CD4-positive, alpha-beta T cell treated with Interleukin-4 for 4 hours (primary cell): ENCODE results near the gene OTUB2.

Experiments used
- DNase-seq: peaks from one replicate; pipeline ENCODE4 v3.0.0-alpha.2; 2020

OTUB2 gene

DNA sequence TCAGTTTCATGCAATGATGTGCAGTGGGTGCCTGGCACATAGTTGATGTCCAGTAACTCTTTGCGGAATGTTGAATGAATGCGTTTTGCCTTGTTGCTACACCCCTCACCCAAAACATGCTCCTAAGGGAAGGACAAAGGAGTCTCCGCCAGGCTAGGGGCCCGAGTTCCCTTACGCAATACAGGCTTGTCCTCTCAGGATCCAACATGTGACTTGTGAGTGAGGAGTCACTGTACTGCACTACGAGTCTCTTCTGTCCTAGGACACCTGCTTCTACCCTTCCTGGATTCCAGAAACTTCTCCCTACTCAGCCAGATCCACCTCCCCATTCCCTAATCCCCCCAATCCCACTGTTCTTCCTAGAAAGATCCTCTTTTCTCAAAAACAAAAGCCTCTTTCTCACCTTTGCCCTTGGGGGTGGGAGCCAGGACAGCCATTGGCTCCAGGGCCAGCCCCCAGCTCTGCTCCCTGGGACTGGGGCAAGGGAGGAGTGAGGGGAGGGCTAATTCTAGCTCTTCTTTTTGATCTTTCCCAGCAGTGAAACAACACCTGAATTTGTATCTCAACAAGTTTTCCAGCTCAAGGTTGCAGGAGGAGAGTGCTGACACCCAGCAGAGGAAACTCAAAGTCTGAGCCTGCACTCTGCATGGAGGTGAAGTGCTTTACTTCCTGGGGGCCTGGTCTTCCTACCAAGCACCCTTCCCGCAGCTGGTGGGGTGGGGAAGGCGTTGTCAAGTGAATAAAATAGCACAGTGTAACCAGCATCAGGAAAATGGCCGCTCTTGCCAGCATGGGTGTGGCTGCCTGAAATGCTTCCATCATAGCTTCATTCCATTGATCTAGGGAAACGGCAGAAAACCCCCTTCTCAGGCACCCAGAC lies 3.4 kb upstream of the OTUB2 start:
- no peak for DNase-seq

DNA sequence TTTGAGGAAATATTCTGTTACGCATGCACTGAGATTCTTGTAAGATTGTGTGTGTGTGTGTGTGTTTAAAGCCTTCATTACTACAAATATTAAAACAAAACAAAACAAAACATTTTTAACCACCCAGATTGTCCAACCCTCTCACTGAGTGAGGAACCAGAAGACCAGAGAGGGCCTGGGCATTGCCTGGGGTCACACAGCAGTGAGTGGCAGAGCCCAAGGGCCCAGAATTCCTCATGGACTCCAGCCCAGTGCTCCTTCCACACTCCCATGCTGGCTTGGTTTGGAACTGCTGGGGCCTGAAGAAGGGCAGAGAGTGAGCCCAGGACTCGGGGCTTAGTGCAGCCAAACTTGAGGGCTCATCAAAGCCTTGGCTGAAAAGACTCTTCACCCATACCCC lies 1.6 kb upstream of the OTUB2 start:
- DNase-seq: no peak

DNA sequence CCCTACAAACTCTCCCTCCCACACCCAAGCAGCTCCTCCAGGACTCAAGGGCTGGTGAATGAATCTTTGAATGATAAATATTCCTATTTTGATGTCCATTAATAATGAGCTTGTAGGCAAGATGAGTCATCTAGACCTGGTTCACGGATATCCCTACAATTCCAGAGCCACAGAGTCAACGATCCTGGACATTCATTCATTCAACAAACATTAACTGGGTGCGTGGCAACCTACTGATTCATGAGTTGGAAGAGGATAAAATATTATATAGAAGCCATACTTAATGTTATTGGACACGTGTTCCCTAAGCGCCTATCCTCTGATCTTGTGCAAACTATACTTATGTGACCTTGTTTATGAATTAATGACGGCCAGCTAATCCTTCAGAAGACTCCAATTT lies 420 bp upstream of the OTUB2 start:
- DNase-seq: no peak

DNA sequence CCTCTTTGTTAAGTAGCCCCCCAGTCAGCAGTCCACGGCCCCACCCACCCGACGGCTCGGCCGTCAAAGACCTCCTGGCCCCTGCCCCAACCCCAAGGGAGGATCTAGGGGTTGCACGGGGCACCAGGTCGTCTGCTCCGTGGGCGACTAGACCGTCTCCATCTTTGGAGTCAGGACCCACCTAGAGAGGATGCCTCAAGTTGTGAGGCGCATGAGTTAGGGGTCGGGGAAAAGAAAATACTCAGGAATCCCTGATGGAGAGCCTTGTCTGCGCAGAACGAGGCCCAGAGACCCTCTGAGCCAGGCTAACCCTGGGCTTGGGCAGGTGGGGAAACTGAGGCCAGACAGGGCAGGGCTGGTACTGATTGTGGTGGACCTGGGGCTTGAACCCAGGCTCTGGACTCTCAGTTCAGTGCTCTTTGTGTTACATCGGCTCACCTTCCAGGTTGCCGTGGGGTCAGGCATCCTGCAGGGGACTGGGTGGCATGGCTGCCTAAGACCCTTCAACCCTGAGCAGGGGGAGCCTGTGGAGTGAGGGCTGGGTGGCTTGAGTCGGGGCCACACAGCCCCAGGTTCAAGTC lies 839 bp downstream of the OTUB2 start:
- no peak for DNase-seq

DNA sequence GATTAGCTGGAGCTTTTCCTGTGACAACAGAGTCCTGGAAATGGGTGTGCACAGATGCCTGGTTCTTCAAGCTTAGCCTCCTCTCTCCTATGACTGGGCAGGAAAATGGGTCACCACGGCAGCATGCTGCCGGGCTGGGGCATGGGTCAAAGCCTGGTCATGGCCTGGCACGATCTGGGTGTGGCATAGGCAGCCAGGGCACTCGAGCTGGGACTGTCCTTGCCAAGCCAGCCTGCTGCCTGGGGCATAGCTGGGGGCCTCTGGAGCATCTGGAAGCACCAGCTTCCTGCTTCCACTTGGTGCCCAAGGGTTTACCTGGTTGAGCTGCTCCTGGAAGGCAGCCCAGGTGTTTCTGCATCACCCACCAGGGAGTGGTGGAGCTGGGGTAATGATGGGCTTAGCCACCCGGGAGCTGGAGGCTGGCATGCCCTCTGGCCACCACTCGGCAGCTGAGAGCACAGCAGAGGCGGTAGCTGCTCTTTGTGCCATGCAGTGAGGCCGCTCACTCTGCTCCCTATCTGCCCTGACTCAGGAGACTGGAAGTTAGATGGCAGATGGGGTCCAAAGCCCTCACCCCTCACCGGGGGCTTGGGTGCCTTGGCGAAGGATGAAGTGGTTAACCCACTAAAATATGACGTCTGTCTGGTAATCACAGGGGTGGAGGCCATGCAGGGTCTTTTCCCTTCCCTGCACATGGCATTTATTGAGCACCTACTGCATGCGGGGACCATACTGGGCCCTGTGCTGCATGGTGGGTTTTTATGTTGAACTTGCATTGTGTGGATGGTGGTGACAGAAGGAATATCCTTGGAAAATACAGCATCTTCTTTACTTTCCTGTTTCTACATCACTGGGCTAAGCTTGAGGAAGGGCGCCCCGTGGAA lies 1.7 kb downstream of the OTUB2 start:
- no peak for DNase-seq

DNA sequence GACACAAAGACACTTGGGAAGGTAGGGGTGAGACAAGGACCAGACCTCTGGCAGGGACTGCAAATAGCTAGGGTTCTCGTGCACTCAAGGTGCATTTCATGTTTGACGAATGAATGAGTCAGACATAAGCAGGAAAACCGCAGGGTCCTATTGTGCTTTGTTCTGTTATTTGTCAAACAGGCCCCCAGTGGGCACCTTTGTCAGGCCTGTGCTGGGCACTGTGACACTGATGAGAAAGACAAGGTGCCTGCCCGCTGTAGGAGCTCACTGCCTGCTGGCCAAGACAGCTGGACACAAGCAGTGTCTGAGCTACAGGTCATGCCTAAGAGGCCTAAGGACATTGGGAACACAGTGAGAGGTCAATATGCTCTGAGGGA lies 2.3 kb downstream of the OTUB2 start:
- peak; percentile 46 for DNase-seq

DNA sequence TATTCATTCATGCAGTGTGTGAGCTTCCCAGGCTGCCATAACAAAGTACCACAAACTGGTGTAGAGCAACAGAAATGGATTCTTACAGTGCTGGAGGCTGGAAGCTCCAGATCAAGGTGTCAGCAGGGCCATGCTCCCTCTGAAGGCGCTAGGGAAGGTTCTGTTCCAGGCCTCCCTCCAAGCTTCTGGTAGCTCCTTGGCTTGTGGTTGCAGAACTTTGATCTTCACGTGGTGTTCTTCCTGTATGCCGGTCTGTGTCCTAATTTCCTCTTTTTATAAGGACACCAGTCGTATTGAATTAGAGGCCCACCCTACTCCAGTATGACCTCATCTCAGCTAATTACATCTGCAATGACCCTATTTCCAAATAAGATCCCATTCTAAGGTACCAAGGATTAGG lies 3.1 kb downstream of the OTUB2 start:
- DNase-seq: no peak

DNA sequence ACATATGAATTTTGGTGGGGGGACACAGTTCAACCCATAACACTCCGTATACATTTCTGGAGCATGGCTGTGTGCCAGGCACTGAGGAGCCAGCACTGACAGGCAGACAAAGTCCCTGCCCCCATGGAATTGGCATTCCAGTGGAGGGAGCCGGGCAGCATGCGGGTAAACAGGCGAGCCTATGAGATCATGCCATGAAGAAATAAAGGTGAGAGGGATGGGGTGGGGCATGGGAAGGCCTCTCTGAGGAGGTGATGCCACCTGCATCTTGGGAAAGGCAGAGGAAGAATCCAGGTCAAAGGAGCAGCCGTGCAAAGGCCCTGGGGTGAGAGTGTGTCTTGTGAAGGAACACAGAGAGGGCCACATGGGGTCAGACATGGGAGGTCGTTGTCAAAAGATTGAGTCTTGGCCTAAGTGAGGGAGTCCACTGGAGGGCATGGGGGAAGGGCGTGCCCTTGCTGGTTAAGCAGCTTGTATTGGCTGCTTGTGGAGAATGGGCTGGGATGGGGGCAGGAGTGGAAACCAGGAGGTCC lies 3.6 kb downstream of the OTUB2 start:
- no peak for DNase-seq

DNA sequence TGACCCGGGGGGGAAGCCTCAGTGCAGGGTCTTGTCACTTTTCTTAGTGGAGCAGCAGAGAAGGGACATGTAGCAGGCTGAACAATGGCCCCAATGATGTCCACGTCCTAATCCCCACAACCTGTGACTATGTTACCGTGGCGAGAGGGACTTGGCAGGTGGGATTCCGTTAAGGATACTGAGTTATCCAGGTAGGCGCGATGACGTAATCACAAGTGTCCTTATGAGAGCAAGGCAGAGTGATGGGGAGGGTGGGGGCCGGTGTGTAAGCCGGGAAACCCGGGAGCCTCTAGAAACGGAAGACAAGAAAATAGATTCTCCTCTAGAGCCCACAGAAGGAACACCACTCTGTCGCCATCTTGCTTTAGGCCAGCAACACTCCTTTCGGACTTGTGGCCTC lies 4.4 kb downstream of the OTUB2 start:
- DNase-seq: no peak

DNA sequence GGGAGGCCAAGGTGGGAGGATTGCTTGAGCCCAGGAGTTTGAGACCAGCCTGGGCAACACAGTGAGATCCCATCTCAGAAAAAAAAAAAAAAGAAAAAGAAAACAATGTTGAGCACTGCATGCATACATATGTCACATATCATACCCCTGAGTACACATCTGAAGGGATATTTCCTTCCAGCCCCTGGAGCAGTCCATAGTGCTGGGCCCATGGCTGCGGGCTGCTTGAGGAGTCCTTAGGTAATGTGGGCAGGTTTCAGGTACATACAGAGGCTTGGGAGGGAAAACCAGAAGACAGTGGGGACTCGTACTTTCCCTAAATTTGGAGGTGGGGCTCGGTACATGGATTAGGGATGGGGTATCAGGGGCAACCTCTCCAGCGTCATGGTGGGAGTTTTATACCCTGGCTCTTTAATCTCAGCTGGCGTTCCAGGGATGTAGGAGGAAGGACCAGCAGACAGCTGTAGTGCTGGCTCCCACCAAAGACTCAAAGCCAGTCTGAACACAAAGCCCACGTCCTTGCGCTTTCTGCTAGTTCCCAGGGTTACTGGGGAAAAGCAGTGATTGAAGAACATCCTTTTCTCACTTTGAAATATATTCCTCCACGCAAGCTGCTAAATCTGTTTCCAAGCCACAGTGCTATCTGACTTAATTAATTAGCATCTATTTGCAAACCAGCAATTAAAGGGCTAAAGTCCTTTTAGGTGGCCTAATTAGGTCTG lies 5.2 kb downstream of the OTUB2 start:
- DNase-seq: no peak

DNA sequence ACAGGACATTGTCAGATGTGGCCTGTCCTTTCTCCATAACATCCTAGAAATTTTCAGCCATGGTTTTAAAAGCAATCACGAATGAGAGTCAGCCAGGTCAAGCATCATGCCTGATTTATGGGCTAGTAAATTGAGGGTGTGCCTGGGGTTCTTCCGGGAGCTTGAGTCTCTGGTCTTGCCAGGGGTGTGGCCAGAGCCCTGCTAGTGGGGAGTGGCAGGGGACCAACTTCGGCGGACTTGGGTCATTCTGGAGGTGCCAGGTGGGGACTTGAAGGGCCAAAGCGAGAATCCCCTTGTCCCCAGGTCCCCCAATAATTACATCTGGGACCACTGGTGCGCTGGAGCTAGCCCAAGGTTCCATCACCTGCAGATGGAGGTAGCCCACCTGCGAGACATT lies 5.7 kb downstream of the OTUB2 start:
- no peak for DNase-seq

DNA sequence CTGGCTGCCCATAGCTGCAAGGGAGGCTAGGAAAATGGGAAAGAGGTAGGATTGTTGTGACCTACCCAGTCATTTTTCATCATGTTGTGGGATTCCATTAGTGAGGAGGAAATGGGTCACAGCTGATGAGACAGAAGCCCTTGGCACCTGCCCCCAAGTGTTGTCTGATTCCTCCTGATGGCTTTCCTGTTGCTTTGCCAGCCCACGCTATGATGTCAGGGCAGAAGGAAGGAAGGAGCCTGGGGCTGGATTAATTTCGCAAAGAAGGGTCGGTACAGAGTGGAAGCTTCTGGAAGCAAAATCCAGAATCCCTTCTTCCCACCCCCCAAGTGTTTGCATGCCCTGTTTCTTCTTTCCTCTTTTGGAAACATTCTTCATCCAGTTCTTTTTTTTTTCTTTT lies 8.7 kb downstream of the OTUB2 start:
- DNase-seq: no peak

DNA sequence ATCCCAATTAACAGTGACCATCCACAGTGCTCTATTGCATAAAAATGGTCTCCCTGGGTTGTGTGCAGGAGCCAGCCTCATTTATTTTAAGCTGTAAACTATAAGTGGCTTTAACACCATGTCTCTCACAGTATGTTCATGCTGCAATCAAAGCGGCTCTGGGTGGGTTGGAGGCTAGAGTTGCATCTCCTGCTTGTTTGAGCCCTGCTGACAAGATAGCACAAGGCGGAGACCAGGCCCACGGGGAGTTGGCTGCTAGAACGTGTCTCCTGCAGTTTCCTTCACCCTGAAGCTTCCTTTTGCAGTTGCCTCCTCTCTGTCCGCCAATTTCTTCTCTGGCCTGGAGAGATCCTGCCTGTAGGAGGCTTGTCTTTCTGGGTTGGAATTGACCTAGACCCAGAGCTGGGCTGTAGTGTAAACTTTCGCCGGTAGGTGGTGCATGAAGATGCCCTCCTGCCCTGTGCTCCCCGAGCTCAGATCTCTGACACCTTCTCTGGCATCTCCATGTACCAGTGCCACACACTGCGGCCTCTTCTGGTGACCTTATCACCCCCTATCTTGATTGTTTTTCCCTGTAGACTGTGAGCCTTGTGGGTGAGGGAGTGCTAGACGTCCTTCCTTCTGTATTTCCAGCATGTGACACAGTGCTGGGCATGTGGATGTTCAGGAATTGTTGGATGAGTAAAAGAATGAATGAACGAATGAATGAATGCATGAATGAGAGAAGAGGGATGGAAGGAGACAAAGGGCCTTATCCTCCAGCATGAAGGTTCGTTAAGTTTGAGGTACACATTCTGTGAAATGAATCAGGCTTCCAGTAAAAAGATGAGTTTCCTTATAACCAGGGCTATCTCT lies 10.4 kb downstream of the OTUB2 start:
- DNase-seq: peak; percentile 73

DNA sequence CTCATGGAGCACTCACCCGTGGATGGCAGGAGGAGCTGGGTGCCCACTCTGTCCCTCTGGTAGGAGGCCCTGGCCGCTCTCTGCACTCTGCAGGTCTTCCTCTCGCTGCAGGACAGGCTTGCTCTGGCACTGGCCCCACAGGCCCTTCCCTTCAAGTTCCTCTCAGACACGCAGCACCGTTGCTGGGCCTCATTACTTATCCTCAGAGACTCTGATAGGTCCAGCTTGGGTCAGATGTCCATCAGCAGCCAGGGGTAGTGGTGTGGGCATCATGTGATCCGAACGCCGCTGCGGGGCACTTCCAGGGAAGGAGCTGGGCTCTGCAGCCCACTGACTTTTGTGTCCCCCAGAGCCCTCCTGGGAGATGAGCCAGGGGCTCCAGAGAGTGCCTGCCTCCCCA lies 11.8 kb downstream of the OTUB2 start:
- DNase-seq: no peak

DNA sequence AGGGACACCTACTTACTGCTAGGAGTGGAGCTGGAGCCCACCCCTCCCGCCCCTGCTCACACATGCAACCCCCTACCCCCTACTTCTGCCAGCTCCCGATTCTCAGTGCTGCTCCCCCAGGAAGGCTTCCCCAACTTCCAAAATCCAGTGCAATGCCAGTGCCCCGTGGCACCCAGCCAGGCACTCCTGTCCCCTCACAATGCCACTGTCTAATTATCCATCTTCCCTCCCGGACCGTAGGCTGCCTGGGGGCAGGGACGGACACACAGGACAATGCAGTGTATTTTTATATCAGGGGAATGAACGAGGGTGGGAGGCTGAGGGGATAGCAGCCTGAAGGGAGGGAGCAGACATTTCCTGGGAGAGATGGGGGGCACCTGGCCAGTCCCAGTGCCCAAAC lies 12.4 kb downstream of the OTUB2 start:
- DNase-seq: no peak

DNA sequence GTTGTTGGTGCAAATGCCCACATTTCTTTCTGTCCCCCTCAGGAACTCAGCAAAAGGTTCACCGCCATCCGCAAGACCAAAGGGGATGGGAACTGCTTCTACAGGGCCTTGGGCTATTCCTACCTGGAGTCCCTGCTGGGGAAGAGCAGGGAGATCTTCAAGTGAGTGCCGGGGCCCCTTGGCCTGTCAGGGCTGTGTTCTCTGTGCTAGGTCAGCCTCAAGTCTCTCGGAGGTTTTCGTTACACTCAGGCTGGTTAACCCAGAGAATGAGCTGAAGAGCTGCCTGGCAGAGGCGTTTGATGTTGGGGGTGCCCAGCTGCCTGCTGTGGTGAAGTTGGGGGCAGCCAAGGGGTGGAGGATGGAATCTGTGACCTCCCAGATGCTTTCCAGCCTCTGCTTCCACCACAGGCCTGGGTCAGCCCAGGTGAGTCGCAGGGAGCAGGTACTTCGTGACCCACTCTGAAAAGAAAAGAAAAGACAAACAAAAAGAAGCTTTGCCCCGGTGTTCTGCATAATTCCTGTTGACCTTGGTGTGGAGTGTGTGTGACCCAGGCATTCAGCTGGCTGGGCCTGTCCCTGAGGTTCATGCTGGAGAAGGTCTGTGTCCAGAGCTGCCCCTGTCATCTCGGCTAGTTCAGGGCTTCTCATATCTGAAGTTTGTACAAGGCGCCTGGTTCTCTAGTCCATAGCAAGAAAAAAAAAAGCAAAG lies 12.9 kb downstream of the OTUB2 start:
- no peak for DNase-seq

DNA sequence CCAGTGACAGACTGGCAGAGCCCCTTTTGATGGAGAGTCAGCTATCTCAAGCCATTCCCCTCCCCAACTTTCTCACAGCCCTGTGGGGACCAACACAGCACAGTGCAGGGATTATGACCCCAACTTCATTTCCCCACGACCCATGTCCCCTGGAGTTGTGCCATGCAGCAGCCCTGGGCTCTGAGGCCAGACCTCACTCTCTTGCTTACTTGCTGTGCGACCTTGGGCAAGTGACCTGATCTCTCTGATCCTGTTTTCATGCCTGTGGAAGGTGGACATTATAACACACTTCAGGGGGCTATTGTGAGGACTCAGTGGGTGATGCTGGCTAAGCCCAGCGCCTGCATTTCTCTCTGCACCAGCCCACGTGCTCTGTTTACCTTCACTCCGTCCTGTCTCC lies 14.1 kb downstream of the OTUB2 start:
- no peak for DNase-seq

DNA sequence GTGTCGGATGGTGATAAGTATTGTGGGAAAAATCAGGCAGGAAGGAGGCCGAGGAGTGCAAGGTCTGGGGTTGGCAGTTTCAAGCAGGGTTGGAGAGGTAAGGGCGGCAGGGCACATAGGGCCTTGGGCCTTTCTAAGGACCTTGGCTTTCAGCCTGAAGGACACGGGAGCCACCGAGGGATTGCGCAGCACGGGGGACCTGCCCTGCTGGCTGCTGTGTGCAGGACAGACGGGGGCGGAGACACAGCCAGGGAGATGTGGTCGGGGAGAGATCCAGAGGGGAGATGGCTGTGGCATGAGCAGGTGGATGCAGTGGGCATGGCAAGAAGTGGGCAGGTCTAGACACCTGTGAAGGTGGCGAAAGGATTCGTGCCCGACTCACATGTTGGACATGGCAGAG lies 14.7 kb downstream of the OTUB2 start:
- no peak for DNase-seq

DNA sequence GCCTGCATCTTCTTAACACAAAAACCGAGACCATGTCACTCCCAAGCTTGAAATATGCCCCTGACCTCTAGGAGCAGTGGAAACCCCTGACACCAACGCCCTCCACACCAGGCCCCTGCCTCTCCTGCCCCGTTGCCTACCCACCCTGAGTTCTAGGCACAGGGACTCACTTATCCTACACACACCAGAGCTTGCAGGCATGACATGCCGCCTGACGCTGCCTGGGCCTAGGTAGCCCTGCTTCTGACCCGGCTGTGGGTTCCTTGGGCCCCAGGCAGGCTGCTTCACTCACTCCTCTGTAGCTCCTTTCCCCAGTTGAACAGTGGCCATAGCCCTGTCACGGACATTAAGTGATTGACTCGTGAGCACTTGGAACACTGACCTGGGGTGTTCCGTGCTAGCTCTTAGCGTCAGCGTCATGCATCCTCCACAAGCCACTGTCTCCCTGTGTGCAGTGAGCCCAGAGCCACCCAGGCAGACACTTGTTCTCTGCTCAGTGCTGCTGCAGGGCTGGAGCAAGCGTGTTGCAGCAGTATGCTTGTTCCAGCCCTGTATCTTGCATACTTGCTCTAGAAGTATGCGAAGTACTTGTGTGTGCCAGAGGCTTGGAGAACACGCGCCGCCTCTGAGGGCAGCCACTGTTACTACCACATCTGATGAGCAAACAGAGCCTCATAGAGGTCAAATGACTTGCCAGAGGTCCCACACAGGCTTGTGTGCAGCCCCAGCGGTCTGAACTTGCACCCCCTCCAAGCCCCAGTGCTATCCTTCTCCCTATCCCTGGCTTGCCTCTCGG lies 15.6 kb downstream of the OTUB2 start:
- no peak for DNase-seq

DNA sequence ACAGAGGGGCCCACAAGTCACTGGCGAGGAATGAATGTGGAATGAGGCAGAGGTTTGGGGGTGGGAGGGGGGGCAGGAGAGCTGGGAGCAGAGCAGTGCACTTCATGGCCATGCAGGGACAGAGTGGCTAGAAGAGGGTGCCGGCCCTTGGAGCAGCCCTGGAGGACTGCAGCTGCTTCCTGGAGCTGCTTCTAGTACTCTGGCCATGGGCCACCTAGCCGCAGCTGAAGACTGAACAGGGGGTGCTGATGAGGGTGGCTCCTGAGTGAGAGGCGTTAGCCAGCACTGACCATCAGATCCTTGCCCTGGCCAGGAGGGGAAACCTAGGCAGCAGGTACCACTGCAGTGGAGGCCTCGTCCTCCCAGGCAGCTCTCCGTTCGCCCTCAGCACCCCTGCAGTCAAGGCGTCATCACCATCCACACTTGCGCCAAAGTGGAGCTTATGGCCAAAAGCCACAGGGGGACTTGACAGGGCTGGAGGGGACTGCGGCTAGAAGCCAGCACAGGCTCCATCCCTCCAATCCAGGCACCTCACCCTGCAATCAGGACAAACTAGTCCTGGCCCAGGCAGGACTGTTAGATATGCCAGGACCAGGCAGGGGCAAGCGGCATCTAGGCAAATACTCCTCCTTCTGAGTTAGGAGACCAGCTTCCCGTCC lies 16.4 kb downstream of the OTUB2 start:
- no peak for DNase-seq
